ENCODE results near the gene OSBPL10. TPM values are rescaled to one million over a fixed set of nuclear protein-coding genes. Genes with fewer than 3 reads are reported as not detected.
A peak's percentile ranks its signal among the peaks of the same experiment; 100 is the strongest.
"Not testable (repeated sequence)": the region's sequence is repeated elsewhere in the genome, so short reads cannot be mapped to it uniquely, and the experiment has no call there.

OSBPL10 gene
- total RNA-seq, 1 donor from 2014 or later = 6.4 TPM

GRCh38 chr3:31695280-31696008 is 285.6 kb downstream of the OSBPL10 start:
- DNase-seq = no peak
- no peak overlapping the region for H3K4me3 ChIP-seq
- TF ChIP-seq CTCF (IDR thresholded peaks at IDR 0.05; ENCODE audit: borderline replicate concordance) = peak; percentile 43
- H3K4me1 ChIP-seq = peaks cover 8% of the 10 kb centered on the region
- peaks cover 9% of the 10 kb centered on the region for H3K9me3 ChIP-seq (replicated peaks)
- H3K36me3 ChIP-seq = peaks cover 6% of the 10 kb centered on the region
- intact Hi-C loops (cut with micrococcal nuclease) = no loop called here
- H3K27me3 ChIP-seq (ENCODE audit: low read depth) = no peaks in the 10 kb centered on the region
- H3K27ac ChIP-seq (replicated peaks) = no peak overlapping the region

GRCh38 chr3:31693346-31693745 is 287.7 kb downstream of the OSBPL10 start:
- Histone ChIP-seq H3K27me3 (ENCODE audit: low read depth) (no peaks in the 10 kb centered on the region), H3K36me3 (peaks cover 6% of the 10 kb centered on the region), H3K4me3 (no peak overlapping the region), H3K9me3 (replicated peaks) (peaks cover 12% of the 10 kb centered on the region), H3K27ac (replicated peaks) (no peak overlapping the region), H3K4me1 (peaks cover 19% of the 10 kb centered on the region)
- no peak for TF ChIP-seq CTCF (IDR thresholded peaks at IDR 0.05; ENCODE audit: borderline replicate concordance)
- intact Hi-C loops (cut with micrococcal nuclease) = no loop called here
- no peak for DNase-seq

GRCh38 chr3:31692751-31693150 is 288.3 kb downstream of the OSBPL10 start:
- H3K4me3 ChIP-seq = no peak overlapping the region
- H3K4me1 ChIP-seq = peaks cover 20% of the 10 kb centered on the region
- TF ChIP-seq CTCF (IDR thresholded peaks at IDR 0.05; ENCODE audit: borderline replicate concordance) = no peak
- H3K9me3 ChIP-seq (replicated peaks) = peaks cover 12% of the 10 kb centered on the region
- intact Hi-C loops (cut with micrococcal nuclease) = no loop called here
- no peaks in the 10 kb centered on the region for H3K27me3 ChIP-seq (ENCODE audit: low read depth)
- no peak overlapping the region for H3K27ac ChIP-seq (replicated peaks)
- DNase-seq = no peak
- H3K36me3 ChIP-seq = peaks cover 6% of the 10 kb centered on the region

GRCh38 chr3:31690771-31691170 is 290.3 kb downstream of the OSBPL10 start:
- Histone ChIP-seq H3K27me3 (ENCODE audit: low read depth) (no peaks in the 10 kb centered on the region), H3K9me3 (replicated peaks) (peaks cover 2% of the 10 kb centered on the region), H3K4me1 (peaks cover 20% of the 10 kb centered on the region), H3K36me3 (peaks cover 6% of the 10 kb centered on the region), H3K27ac (replicated peaks) (no peak overlapping the region), H3K4me3 (no peak overlapping the region)
- no peak for TF ChIP-seq CTCF (IDR thresholded peaks at IDR 0.05; ENCODE audit: borderline replicate concordance)
- no peak for DNase-seq
- intact Hi-C loops (cut with micrococcal nuclease) = no loop called here

- intact Hi-C loops (cut with micrococcal nuclease) = not testable (repeated sequence)
Observed at GRCh38 chr3:31689523-31689922, 291.5 kb downstream of the OSBPL10 start.

GRCh38 chr3:31688984-31689383 is 292.1 kb downstream of the OSBPL10 start:
- peaks cover 20% of the 10 kb centered on the region for H3K4me1 ChIP-seq
- no peak for TF ChIP-seq CTCF (IDR thresholded peaks at IDR 0.05; ENCODE audit: borderline replicate concordance)
- H3K27me3 ChIP-seq (ENCODE audit: low read depth) = no peaks in the 10 kb centered on the region
- H3K4me3 ChIP-seq = no peak overlapping the region
- H3K9me3 ChIP-seq (replicated peaks) = peaks cover 2% of the 10 kb centered on the region
- no peak for DNase-seq
- intact Hi-C loops (cut with micrococcal nuclease) = no loop called here
- H3K27ac ChIP-seq (replicated peaks) = no peak overlapping the region
- H3K36me3 ChIP-seq = peaks cover 6% of the 10 kb centered on the region

More at GRCh38 chr3:31689523-31689922, 291.5 kb downstream of the OSBPL10 start:
- not testable (repeated sequence) for H3K36me3 ChIP-seq; H3K4me3 ChIP-seq; DNase-seq; H3K27ac ChIP-seq (replicated peaks); H3K9me3 ChIP-seq (replicated peaks); H3K27me3 ChIP-seq (ENCODE audit: low read depth)
- peaks cover 20% of the 10 kb centered on the region for H3K4me1 ChIP-seq

Measured in left ventricle myocardium inferior (tissue), 1 donor.